Measurements from ENCODE around the gene CNTN4. TPM values are rescaled to one million over a fixed set of nuclear protein-coding genes. Genes with fewer than 3 reads are reported as not detected.

CNTN4 gene
- total RNA-seq, 1 donor from 2014 or later, result 23.0 TPM

DNA sequence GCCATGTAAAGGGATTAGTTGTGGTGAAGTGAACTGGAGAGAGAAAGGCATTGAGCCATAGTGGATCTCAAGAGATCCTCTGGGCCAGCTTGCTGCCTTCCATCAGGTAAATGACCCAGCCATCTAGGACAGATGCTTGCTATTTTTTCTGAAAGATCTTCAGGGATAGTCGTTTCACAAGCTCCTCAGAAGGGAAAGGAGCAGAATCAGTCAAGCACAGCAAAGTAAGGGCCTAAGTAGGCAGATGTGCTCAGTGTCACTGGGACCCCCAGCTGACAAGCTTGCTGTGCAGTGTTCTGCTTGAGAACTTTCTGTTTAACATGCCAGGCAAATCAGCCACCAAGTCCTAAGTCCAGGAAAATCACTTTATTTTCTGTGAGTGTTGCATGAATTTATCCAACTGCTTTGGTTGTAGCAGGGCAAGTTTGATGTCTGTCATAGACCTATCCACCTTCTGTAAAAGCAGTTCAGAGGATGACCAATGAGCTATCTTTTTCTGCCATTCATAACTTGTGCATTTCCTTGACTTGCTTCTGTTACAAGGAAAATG lies 691.7 kb downstream of the CNTN4 start:
- peaks cover 10% of the 10 kb centered on the region for H3K4me1 Mint-ChIP-seq (ENCODE audit: low read depth, unreplicated experiment)
- TF ChIP-seq, protein P1, sequence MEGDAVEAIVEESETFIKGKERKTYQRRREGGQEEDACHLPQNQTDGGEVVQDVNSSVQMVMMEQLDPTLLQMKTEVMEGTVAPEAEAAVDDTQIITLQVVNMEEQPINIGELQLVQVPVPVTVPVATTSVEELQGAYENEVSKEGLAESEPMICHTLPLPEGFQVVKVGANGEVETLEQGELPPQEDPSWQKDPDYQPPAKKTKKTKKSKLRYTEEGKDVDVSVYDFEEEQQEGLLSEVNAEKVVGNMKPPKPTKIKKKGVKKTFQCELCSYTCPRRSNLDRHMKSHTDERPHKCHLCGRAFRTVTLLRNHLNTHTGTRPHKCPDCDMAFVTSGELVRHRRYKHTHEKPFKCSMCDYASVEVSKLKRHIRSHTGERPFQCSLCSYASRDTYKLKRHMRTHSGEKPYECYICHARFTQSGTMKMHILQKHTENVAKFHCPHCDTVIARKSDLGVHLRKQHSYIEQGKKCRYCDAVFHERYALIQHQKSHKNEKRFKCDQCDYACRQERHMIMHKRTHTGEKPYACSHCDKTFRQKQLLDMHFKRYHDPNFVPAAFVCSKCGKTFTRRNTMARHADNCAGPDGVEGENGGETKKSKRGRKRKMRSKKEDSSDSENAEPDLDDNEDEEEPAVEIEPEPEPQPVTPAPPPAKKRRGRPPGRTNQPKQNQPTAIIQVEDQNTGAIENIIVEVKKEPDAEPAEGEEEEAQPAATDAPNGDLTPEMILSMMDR (IDR thresholded peaks at IDR 0.05; ENCODE audit: partially characterized antibody, unreplicated experiment), result no peak
- no peaks in the 10 kb centered on the region for H3K9me3 Mint-ChIP-seq (ENCODE audit: unreplicated experiment)
- H3K4me3 Mint-ChIP-seq (ENCODE audit: unreplicated experiment), result no peak overlapping the region
- H3K27me3 Mint-ChIP-seq (ENCODE audit: unreplicated experiment), result no peaks in the 10 kb centered on the region
- H3K36me3 Mint-ChIP-seq (ENCODE audit: unreplicated experiment), result no peaks in the 10 kb centered on the region
- H3K27ac Mint-ChIP-seq (ENCODE audit: unreplicated experiment), result no peak overlapping the region
- no peak for DNase-seq

DNA sequence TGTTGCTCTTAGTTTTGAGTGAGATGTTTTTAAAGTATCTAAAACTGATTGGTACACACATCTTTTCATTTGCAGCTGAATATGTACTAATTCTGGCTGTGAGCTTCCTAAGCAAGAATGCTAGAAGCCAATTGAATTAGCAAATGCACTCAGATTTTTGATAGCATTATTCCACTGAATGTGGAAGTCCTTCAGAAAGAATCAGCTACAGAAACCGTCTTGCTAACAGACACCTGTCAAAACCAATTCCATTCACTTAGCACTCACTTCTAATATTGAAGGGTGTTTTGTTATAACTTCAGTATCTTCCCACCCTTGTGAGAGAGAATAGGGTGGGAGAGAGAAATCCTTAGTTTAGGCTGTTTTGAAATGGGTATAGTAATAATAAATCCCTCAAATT lies 693.8 kb downstream of the CNTN4 start:
- H3K27me3 Mint-ChIP-seq (ENCODE audit: unreplicated experiment), result peaks cover 3% of the 10 kb centered on the region
- H3K36me3 Mint-ChIP-seq (ENCODE audit: unreplicated experiment), result no peaks in the 10 kb centered on the region
- H3K9me3 Mint-ChIP-seq (ENCODE audit: unreplicated experiment), result no peaks in the 10 kb centered on the region
- no peak overlapping the region for H3K27ac Mint-ChIP-seq (ENCODE audit: unreplicated experiment)
- TF ChIP-seq, protein P1 (IDR thresholded peaks at IDR 0.05; ENCODE audit: partially characterized antibody, unreplicated experiment), result no peak
- H3K4me3 Mint-ChIP-seq (ENCODE audit: unreplicated experiment), result no peak overlapping the region
- H3K4me1 Mint-ChIP-seq (ENCODE audit: low read depth, unreplicated experiment), result peaks cover 10% of the 10 kb centered on the region
- DNase-seq, result no peak

DNA sequence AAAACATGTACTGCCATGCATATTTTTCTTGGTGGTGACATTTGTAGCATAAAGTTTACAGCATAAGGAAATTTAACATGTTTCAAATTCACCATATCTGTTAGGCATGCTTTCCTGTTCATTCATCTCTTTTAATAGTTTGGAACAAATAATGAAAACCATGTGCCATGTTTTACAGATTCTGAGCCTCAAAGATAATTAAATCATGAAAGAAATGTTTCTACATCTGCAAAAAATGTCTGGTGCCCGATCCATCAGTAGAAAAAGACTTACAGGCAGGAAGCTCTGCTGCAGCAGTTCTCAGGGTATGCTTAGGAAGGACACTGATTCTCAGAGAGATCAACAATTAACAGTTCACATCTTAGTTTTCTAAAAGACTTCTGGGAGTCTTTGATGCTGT lies 695.3 kb downstream of the CNTN4 start:
- H3K9me3 Mint-ChIP-seq (ENCODE audit: unreplicated experiment), result peaks cover under 1% of the 10 kb centered on the region
- no peak for DNase-seq
- H3K27me3 Mint-ChIP-seq (ENCODE audit: unreplicated experiment), result peaks cover 4% of the 10 kb centered on the region
- peaks cover 8% of the 10 kb centered on the region for H3K4me1 Mint-ChIP-seq (ENCODE audit: low read depth, unreplicated experiment)
- H3K27ac Mint-ChIP-seq (ENCODE audit: unreplicated experiment), result no peak overlapping the region
- no peaks in the 10 kb centered on the region for H3K36me3 Mint-ChIP-seq (ENCODE audit: unreplicated experiment)
- no peak overlapping the region for H3K4me3 Mint-ChIP-seq (ENCODE audit: unreplicated experiment)
- TF ChIP-seq, protein P1 (IDR thresholded peaks at IDR 0.05; ENCODE audit: partially characterized antibody, unreplicated experiment), result no peak

DNA sequence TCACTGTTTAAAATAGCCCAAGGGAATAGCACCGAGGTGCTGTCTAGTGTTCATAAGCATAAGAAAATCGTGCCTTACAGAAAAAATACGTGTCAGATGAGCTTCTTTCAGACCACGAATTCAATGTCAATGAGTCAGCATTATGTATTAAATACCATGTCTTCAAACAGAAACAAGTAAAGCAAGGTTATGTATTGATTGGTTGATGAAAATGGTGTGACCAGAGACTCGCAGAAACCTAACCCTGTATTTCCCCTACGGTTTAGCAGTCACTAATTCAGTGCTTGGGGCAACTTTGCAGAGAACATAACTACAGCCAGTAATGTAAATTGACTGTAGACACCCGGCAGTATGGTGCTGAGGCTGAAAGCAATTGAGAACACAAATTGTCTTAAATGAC lies 703.8 kb downstream of the CNTN4 start:
- Mint-ChIP-seq H3K4me1 (ENCODE audit: low read depth, unreplicated experiment) (peaks cover 3% of the 10 kb centered on the region), H3K4me3 (ENCODE audit: unreplicated experiment) (no peak overlapping the region), H3K27ac (ENCODE audit: unreplicated experiment) (no peak overlapping the region), H3K9me3 (ENCODE audit: unreplicated experiment) (peaks cover 3% of the 10 kb centered on the region), H3K36me3 (ENCODE audit: unreplicated experiment) (no peaks in the 10 kb centered on the region), H3K27me3 (ENCODE audit: unreplicated experiment) (peaks cover under 1% of the 10 kb centered on the region)
- DNase-seq, result no peak
- TF ChIP-seq, protein P1 (IDR thresholded peaks at IDR 0.05; ENCODE audit: partially characterized antibody, unreplicated experiment), result no peak

DNA sequence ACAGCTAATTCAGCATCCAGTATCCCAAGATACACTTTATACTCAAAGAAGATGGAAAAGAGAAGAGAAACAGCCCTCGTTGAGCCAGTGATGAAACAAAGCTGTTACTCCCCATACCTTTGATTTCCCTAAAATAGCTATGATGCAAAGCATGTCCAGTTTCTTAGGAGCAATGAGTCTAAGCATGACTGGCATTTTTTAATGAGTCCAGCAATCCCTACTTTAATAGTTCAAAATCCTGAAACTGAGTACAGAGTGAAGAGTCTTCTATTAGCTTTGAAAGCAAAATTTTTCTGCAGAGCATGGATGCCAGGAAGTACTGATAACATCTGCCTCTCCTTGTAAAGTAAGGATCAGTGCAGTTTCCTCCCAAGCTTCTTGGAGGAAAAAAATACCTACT lies 708.8 kb downstream of the CNTN4 start:
- H3K36me3 Mint-ChIP-seq (ENCODE audit: unreplicated experiment), result no peaks in the 10 kb centered on the region
- no peaks in the 10 kb centered on the region for H3K27me3 Mint-ChIP-seq (ENCODE audit: unreplicated experiment)
- no peak for DNase-seq
- no peak overlapping the region for H3K4me3 Mint-ChIP-seq (ENCODE audit: unreplicated experiment)
- H3K9me3 Mint-ChIP-seq (ENCODE audit: unreplicated experiment), result no peaks in the 10 kb centered on the region
- H3K27ac Mint-ChIP-seq (ENCODE audit: unreplicated experiment), result no peak overlapping the region
- TF ChIP-seq, protein P1 (IDR thresholded peaks at IDR 0.05; ENCODE audit: partially characterized antibody, unreplicated experiment), result no peak
- H3K4me1 Mint-ChIP-seq (ENCODE audit: low read depth, unreplicated experiment), result no peaks in the 10 kb centered on the region
